Astrocyte of the spinal cord (primary cell): ENCODE results near the gene LAMA5.

Source experiments
- DNase-seq: peaks from one replicate; pipeline ENCODE4 v3.0.0; 2011; ENCODE audit warnings: low read depth, low spot score
- H3K4me3 ChIP-seq: 2 replicates; pipeline ENCODE4 v1.5.1; 2011; ENCODE audit warnings: low read depth, mild to moderate bottlenecking, low read length, moderate library complexity
- in situ Hi-C: cut with HindIII; loops from 2 replicates; pipeline ENCODE4 v1.10.0; 2017; ENCODE audit warnings: low sequenced_read_pairs
- TF ChIP-seq, protein P1 (sequence below): IDR thresholded peaks from 2 replicates; pipeline ENCODE4 v1.5.1; 2012; ENCODE audit warnings: low read depth, mild to moderate bottlenecking, low read length, inconsistent platforms

Gene LAMA5

DNA sequence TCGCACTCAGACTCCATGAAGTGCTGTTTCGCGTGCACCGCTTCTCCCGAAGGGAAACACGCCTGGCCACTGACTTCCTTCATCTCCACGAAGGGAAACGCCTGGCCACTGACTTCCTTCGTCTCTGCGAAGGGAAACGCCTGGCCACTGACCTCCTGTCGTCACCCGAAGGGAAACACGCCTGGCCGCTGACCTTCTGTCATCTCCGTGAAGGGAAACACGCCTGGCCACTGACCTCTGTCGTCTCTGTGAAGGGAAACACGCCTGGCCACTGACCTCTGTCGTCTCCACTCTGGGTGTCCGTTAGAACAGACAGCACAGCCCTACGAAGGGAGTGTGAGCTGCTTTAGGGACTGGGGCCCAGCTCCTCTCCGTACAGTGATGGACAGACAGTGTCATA is 81.4 kb downstream of the LAMA5 start:
- TF ChIP-seq, protein P1, sequence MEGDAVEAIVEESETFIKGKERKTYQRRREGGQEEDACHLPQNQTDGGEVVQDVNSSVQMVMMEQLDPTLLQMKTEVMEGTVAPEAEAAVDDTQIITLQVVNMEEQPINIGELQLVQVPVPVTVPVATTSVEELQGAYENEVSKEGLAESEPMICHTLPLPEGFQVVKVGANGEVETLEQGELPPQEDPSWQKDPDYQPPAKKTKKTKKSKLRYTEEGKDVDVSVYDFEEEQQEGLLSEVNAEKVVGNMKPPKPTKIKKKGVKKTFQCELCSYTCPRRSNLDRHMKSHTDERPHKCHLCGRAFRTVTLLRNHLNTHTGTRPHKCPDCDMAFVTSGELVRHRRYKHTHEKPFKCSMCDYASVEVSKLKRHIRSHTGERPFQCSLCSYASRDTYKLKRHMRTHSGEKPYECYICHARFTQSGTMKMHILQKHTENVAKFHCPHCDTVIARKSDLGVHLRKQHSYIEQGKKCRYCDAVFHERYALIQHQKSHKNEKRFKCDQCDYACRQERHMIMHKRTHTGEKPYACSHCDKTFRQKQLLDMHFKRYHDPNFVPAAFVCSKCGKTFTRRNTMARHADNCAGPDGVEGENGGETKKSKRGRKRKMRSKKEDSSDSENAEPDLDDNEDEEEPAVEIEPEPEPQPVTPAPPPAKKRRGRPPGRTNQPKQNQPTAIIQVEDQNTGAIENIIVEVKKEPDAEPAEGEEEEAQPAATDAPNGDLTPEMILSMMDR, result no peak
- in situ Hi-C loops, result no loop called here
- DNase-seq, result no peak
- H3K4me3 ChIP-seq, result no peak overlapping the region

DNA sequence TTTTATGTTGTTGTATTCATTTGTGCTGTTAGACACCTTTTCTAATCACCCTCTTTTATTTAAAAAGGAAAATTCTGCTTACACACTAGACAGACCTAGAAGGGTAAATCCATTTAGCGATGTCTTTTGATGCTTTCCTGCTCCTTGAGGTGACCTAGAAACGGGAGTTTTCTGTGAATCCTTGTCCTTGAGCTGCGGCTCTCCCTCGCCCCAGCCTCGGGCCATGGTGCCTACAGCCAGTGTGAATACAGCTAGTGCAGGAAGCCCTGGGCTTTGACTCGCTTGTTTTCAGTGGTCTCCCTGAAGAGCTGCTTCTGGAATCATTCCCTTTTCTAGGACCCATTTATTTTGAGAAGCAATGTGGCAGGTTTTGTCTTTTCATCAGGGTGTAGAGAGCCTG is 82.0 kb downstream of the LAMA5 start:
- in situ Hi-C loops, result no loop called here
- H3K4me3 ChIP-seq, result no peak overlapping the region
- TF ChIP-seq, protein P1, result no peak
- DNase-seq, result no peak

DNA sequence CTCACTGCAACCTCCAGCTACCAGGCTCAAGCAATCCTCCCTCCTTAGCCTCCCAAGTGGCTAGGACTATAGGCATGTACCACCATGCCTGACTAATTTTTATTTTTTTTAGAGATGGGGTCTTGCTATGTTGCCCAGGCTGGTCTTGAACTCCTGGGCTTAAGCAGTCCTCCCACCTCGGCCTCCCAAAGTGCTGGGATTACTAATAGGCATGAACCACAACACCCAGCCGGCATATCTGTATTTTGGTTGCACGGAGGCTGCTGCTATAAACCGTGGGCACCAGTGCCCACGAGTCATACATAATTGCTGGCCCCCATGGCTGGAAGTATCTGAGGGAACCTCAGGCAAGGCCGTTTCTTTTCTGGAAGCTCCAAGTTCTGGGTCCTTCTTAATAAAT is 82.7 kb downstream of the LAMA5 start:
- in situ Hi-C loops, result no loop called here
- TF ChIP-seq, protein P1, result no peak
- no peak for DNase-seq
- H3K4me3 ChIP-seq, result no peak overlapping the region

DNA sequence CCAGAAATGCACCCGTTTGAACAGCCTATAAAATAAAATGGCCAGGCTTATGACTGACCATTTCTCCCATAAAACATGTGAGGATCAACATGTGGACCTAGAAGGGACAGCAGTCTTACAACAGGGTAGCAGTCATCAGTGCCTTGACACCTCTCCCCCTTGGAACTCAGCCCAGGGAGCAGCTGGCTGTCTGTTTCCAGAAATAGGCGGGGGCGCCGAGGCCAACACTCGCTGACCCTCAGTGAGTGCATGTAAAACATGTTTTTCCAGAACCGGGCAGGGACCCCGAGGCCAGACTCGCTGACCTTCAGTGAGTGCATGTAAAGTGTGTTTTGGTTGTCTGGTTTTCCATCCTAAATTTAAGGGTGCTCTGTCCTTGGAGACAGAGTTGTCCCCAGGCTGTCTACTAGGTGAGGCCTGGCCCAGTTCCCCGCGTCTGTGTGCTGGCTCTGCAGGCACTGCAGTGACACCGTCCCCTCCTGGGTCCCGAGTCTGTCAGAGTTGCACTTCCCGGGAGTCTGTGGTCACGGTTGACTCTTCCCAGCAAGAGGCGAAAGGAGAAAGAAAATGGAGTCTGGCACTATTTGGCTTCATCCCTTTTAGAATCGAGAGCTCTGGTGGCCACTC is 84.1 kb downstream of the LAMA5 start:
- H3K4me3 ChIP-seq, result no peak overlapping the region
- TF ChIP-seq, protein P1, result no peak
- no peak for DNase-seq
- in situ Hi-C loops, result no loop called here

DNA sequence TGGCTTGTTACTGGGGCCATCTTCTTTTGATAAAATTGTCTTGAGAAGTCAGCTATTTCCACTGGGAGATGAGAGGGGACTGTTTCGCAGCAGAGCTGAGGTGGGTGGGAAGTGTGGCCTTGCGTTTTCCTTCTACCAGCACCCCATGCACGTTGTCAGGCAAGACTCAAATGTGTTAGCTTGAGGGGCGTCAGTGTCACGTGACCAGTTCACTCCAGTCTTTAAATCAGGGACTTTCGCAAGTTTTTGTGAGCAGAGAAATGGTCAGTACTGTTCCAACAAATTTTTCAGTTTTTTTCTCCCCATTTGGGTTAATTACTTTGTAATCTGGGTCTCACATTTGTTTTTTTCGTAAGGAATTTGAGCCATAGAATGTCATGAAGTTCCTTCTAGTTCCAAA is 85.0 kb downstream of the LAMA5 start:
- TF ChIP-seq, protein P1, result no peak

DNA sequence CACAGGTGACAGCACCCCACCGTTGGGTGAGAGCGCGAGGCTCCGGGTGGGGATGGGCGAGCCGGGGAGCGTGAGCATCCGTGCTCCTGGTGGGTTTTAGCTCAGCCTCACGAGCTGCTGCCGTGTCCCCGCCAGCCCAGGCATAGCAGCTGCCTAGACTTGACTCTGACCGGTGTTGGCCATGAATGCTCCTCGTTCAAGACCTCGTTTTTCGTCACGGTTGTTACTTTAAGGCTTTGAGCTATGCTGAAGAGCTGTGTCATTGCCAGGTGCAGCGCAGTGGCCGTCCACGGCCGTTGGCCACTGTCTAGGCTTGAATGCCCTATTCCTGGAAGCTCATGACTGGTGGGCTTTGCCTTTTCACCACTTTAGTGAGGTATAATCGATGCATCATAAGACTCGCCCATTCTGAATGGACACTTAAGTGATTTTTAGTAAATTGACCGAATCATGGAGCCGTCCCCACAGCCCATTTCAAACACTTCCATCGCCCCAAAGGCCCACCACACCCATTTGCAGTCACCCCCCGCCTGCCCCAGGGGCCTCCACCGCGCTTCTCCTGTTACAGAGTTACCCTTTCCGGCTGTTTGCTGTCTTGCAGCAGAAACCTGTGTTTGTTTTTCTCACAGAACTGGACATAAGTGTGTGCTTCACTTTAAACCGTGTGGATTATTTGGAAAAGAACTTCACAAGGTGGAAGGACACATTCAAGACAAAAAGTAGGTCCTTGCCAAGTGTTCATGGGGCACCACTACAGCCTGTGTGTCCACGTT is 85.8 kb downstream of the LAMA5 start:
- H3K4me3 ChIP-seq, result no peak overlapping the region
- no peak for DNase-seq
- in situ Hi-C loops, result no loop called here
- TF ChIP-seq, protein P1, result no peak

More for the DNA sequence above, 85.0 kb downstream of the LAMA5 start:
- no peak overlapping the region for H3K4me3 ChIP-seq
- DNase-seq, result no peak
- in situ Hi-C loops, result no loop called here
